ACHN (cell line): Measurements from ENCODE around the gene STK32B.
"Not testable (repeated sequence)": the region's sequence is repeated elsewhere in the genome, so short reads cannot be mapped to it uniquely, and the experiment has no call there.

Experiments used
- DNase-seq: peaks from one replicate; pipeline ENCODE4 v3.0.0-alpha.2; 2015
- in situ Hi-C: cut with HindIII; loops from 2 replicates; pipeline ENCODE4 v1.10.0; 2017; ENCODE audit warnings: low sequenced_read_pairs, low pct_ligation_motif_present, low pct_unique_long_range_greater_than_20kb

STK32B gene

DNA sequence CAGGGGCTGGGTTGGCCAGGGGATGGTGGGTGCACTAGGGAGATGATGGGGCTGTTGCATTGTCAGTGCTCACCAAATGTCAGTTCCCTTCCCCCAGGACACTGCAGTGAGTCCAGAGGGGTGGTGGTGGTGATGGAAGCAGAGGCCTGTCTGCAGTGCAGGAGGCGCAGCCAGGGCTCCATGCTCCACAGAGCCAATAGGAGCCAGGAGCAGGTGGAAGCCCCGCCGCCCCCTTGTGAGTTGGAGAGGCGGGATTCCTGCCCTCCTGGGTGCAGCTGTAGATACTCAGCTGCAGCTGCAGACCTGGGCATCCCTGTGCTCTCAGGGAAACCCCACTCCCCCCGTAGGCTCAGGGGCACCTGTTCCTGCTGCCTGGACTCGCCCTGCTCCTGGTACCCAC lies 372.4 kb downstream of the STK32B start:
- in situ Hi-C loops, result no loop called here
- no peak for DNase-seq

GRCh38 chr4:5424211-5424610 lies 372.9 kb downstream of the STK32B start:
- in situ Hi-C loops, result no loop called here
- DNase-seq, result no peak

- in situ Hi-C loops, result no loop called here
- DNase-seq, result no peak
Observed at GRCh38 chr4:5424901-5425300, 373.6 kb downstream of the STK32B start.

DNA sequence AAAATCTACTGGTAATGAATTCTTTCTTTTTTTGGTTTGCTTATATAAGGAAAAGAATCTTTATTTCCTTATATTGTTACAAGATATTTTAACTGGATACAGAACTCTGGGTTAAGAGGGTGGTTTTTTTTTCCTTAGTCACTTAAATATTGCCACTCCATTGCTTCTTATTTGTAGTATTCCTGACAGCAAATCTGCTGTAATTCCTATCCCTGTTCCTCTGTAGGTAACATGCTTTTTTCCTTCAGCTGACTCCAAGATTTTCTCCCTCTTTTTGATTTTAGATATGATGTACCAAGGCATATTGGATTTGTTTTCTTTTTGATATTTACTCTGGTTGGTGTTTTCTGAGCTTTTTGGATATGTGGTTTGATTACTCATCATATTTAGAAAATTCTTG lies 378.5 kb downstream of the STK32B start:
- in situ Hi-C loops, result no loop called here

DNA sequence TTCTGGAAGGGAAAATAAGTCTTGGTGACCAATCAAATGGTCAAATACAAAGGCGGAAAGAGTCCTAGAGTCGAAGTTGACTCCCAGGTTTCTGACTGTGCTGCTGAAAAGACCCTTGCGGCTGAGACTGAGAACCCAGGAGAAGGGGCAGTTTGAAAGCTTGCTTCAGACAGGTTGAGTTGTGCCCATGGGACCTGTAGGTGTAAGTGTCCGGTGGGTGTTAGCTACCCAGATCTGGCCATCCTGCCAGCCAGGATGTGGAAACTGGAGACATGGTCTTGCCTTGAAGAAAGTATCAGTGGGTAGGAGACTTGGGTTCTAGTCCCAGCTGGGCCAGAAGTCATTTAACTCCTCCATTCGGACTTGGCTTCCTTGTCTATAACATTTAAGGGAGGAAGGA lies 381.9 kb downstream of the STK32B start:
- in situ Hi-C loops, result no loop called here
- DNase-seq, result no peak

More for the DNA sequence above, 378.5 kb downstream of the STK32B start:
- DNase-seq, result no peak

GRCh38 chr4:5435201-5435600 lies 383.9 kb downstream of the STK32B start:
- in situ Hi-C loops, result no loop called here
- DNase-seq, result no peak

DNA sequence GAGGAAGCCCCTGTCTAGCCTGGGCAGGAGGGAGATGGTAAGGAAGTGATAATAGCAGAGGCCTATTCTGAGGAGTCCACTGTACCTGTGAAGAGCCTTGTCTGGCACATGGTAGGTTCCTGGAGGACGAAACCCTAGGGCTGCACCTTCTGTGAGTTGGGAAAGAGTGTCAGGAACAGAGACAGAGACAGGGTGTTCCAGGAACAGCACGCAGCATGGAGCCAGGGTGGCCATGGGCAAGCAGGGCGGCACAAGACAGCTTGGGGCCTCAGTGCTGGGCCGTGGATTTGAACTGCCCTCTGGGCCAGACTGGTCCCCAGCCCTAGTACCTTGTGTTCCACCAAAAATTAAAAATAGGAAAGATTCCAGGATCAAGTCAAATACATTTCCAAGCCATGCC lies 384.5 kb downstream of the STK32B start:
- DNase-seq, result no peak
- in situ Hi-C loops, result no loop called here

- in situ Hi-C loops, DNase-seq: not testable (repeated sequence)
Observed at GRCh38 chr4:5443976-5444802, 392.9 kb downstream of the STK32B start.

DNA sequence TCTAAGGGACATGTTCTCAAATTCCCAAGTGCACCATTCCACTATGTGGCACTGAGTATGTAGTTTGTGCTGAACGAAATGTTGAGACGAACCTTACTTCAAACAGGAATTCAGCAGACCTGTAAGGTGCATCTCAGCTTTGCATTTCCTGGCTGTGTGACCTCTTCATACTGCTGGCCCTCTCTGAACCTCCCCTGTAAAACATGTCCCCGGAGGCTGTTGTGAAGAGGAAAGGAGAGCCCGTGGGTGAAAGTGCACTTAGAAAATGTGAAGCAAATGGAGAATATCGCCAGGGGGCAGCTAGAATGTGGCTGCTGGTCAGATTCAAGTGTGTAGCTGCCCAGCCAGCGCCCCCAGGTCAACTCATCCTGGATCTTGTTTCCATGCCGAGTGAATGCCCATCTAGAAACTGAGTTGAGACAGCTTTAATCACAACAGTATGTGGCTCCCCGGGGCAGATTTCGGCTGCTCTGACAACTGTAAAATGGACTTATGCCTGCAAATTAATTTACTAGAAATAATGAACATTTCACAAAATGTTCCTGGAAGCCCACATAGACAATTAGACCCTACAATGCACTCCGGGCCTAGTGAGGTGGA lies 393.7 kb downstream of the STK32B start:
- in situ Hi-C loops, result no loop called here
- DNase-seq, result no peak

GRCh38 chr4:5446595-5447226 lies 395.4 kb downstream of the STK32B start:
- no peak for DNase-seq
- in situ Hi-C loops, result no loop called here

- DNase-seq, result no peak
- in situ Hi-C loops, result no loop called here
Observed at GRCh38 chr4:5447755-5448154, 396.5 kb downstream of the STK32B start.

DNA sequence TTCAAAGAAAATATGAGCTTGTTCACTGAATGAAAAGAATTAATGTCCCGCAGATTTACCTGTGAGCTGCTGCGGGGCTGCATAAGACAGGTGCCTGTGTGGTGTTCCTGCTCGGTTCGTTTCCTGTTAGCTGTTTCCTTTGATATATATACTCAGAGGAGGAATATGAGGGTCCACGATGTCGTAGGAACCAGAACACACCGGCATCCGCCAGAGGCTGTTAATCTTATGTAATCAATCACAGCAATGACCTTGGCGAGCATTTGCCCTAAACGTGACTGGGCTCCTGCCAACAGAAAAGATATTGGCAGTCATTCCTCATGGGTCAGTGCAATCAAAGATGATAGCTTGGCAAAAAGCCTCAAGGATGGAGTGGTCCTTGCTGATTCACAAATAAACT lies 396.9 kb downstream of the STK32B start:
- in situ Hi-C loops, result no loop called here

DNA sequence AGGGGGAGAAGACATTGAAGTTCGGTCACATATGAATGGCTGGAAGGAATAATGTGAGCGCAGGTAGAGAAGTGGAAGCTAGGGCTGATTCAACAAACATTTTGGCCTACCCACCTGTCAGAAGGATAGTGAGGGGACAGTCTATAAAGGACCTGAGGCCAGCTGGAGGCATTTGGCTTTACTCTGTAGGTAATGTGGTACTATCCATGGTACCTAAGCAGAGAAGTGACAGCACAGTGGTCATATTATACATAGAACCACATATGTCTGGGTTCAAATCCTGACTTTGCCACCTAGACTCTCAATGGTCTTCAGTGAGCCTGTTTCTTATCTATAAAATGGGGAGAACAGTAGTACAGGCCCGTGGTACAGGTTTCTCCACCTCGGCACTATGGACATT lies 400.0 kb downstream of the STK32B start:
- in situ Hi-C loops, result no loop called here
- DNase-seq, result no peak

More for the DNA sequence above, 396.9 kb downstream of the STK32B start:
- DNase-seq, result no peak

GRCh38 chr4:5452156-5452555 lies 400.9 kb downstream of the STK32B start:
- in situ Hi-C loops, result no loop called here
- DNase-seq, result no peak

GRCh38 chr4:5455003-5455585 lies 403.8 kb downstream of the STK32B start:
- in situ Hi-C loops, result no loop called here
- DNase-seq, result no peak

- DNase-seq, result no peak
- in situ Hi-C loops, result no loop called here
Observed at GRCh38 chr4:5456296-5456845, 405.1 kb downstream of the STK32B start.

- in situ Hi-C loops, result no loop called here
- no peak for DNase-seq
Observed at GRCh38 chr4:5458676-5459075, 407.4 kb downstream of the STK32B start.

- in situ Hi-C loops, result no loop called here
- DNase-seq, result no peak
Observed at GRCh38 chr4:5459236-5459635, 408.0 kb downstream of the STK32B start.
